IMR-90 (cell line): ENCODE results near the gene C1QTNF5. TPM values are rescaled to one million over a fixed set of nuclear protein-coding genes. Genes with fewer than 3 reads are reported as not detected.

Experiments used
- ATAC-seq: fragments of 200-7000 bp; cut with Tn5 transposase; 2 replicates; pipeline ENCODE4 v1.9.1; 2020; ENCODE audit warnings: low read depth, mild to moderate bottlenecking, moderate library complexity
- BruUV-seq: library from RNA; stranded (reverse); fragments of 400-500 nt; replicated peaks from 2 replicates; lab custom pipeline; 2021; lab: Mats Ljungman, UMichigan
- CTCF ChIA-PET: fragments of 300-600 bp; formaldehyde crosslinking; extraction: SDS; loops from one replicate; lab custom pipeline; 2021; ENCODE audit warnings: antibody characterized with exemption; lab: Yijun Ruan, JAX
- POLR2A ChIA-PET: fragments of 300-600 bp; sonication (Branson Sonifier 250); formaldehyde crosslinking; loops from one replicate; lab custom pipeline; 2022; ENCODE audit warnings: antibody characterized with exemption; ENCODE audit not compliant: unreplicated experiment; lab: Charles Lee
- DNase-seq: peaks from one replicate; pipeline ENCODE4 v3.0.0; 2013
- H2AFZ ChIP-seq: replicated peaks from 2 replicates; pipeline ENCODE3; 2013; ENCODE audit warnings: low read length, mild to moderate bottlenecking; ENCODE audit not compliant: poor library complexity
- H2AK5ac ChIP-seq: 2 replicates; pipeline ENCODE4 v1.6.1; 2013; ENCODE audit warnings: low read depth, low read length, inconsistent platforms
- H2AK9ac ChIP-seq: replicated peaks from 2 replicates; pipeline ENCODE3; 2013; ENCODE audit warnings: mild to moderate bottlenecking, low read depth, low read length, moderate library complexity; ENCODE audit not compliant: poor library complexity
- H2BK120ac ChIP-seq: 2 replicates; pipeline ENCODE4 v1.6.1; 2013; ENCODE audit warnings: low read depth, low read length, inconsistent platforms
- H2BK15ac ChIP-seq: 3 replicates; pipeline ENCODE4 v1.6.1; 2013; ENCODE audit warnings: low read depth, low read length, inconsistent platforms
- H2BK20ac ChIP-seq: 2 replicates; pipeline ENCODE4 v1.6.1; 2013; ENCODE audit warnings: low read depth, mild to moderate bottlenecking, inconsistent platforms, low read length, moderate library complexity
- H2BK5ac ChIP-seq: 2 replicates; pipeline ENCODE4 v1.6.1; 2013; ENCODE audit warnings: mild to moderate bottlenecking, low read depth, low read length, inconsistent platforms; ENCODE audit not compliant: poor library complexity, severe bottlenecking
- H3K14ac ChIP-seq: replicated peaks from 2 replicates; pipeline ENCODE4 v1.6.1; 2013; ENCODE audit warnings: low read depth, low read length, inconsistent platforms
- H3K18ac ChIP-seq: 2 replicates; pipeline ENCODE4 v1.6.1; 2013; ENCODE audit warnings: low read depth, low read length, control low read depth
- H3K23ac ChIP-seq: 2 replicates; pipeline ENCODE4 v1.6.1; 2013; ENCODE audit warnings: low read depth, low read length, inconsistent platforms
- H3K27ac ChIP-seq: 2 replicates; pipeline ENCODE4 v1.5.1; 2013; ENCODE audit warnings: mild to moderate bottlenecking, control low read depth, low read length; ENCODE audit not compliant: insufficient read depth
- H3K27me3 ChIP-seq: 2 replicates; pipeline ENCODE4 v1.6.1; 2013; ENCODE audit warnings: low read length; ENCODE audit not compliant: control insufficient read depth, insufficient read depth
- H3K36me3 ChIP-seq: 2 replicates; pipeline ENCODE4 v1.6.1; 2013; ENCODE audit warnings: low read length, mixed read lengths; ENCODE audit not compliant: control insufficient read depth, insufficient read depth
- H3K4ac ChIP-seq: 2 replicates; pipeline ENCODE4 v1.6.1; 2013; ENCODE audit warnings: low read depth, low read length, inconsistent platforms
- H3K4me1 ChIP-seq: 2 replicates; pipeline ENCODE4 v1.6.1; 2013; ENCODE audit warnings: low read length, mixed read lengths; ENCODE audit not compliant: control insufficient read depth, insufficient read depth
- H3K4me2 ChIP-seq: 2 replicates; pipeline ENCODE4 v1.6.1; 2013; ENCODE audit warnings: low read depth, mild to moderate bottlenecking, control low read depth, low read length, moderate library complexity
- H3K4me3 ChIP-seq: 2 replicates; pipeline ENCODE4 v1.5.1; 2013; ENCODE audit warnings: low read depth, mild to moderate bottlenecking, control low read depth, low read length, moderate library complexity; ENCODE audit not compliant: insufficient read depth
- H3K56ac ChIP-seq: 2 replicates; pipeline ENCODE4 v1.6.1; 2013; ENCODE audit warnings: low read length, inconsistent platforms; ENCODE audit not compliant: insufficient read depth; ENCODE audit errors: extremely low read depth
- H3K79me1 ChIP-seq, 2 experiments: 2 replicates each; pipeline ENCODE4 v1.6.1; 2013; ENCODE audit warnings: low read length in 2 of 2, inconsistent platforms in 1 of 2, low read depth in 1 of 2
- H3K9ac ChIP-seq: 2 replicates; pipeline ENCODE4 v1.6.1; 2013; ENCODE audit warnings: low read depth, low read length, control low read depth
- H3K9me1 ChIP-seq: 2 replicates; pipeline ENCODE4 v1.6.1; 2013; ENCODE audit warnings: low read length, inconsistent platforms; ENCODE audit not compliant: insufficient read depth
- H3K9me3 ChIP-seq: 2 replicates; pipeline ENCODE4 v1.6.1; 2013; ENCODE audit warnings: low read length; ENCODE audit not compliant: control insufficient read depth, insufficient read depth
- H4K20me1 ChIP-seq: 2 replicates; pipeline ENCODE4 v1.6.1; 2013; ENCODE audit warnings: low read length, inconsistent platforms; ENCODE audit not compliant: insufficient read depth
- H4K5ac ChIP-seq: 2 replicates; pipeline ENCODE4 v1.6.1; 2013; ENCODE audit warnings: mild to moderate bottlenecking, low read depth, low read length, control low read depth
- H4K8ac ChIP-seq, 2 experiments: 2 replicates each; pipeline ENCODE4 v1.6.1; 2013; ENCODE audit warnings: low read depth in 2 of 2, low read length in 2 of 2, control low read depth in 1 of 2, inconsistent platforms in 1 of 2
- H4K91ac ChIP-seq: 2 replicates; pipeline ENCODE4 v1.6.1; 2013; ENCODE audit warnings: low read depth, low read length, inconsistent platforms; ENCODE audit not compliant: insufficient read depth
- BHLHE40 ChIP-seq: fragments of 150-350 bp; IDR thresholded peaks from 2 replicates; pipeline ENCODE4 v1.6.1; 2016; ENCODE audit warnings: mild to moderate bottlenecking, low read depth, low read length
- CEBPB ChIP-seq: IDR thresholded peaks from 2 replicates; pipeline ENCODE4 v1.6.1; 2012; ENCODE audit warnings: low read depth, low read length, improper control_type of control experiment
- CHD1 ChIP-seq: IDR thresholded peaks from 2 replicates; pipeline ENCODE4 v1.6.1; 2012; ENCODE audit warnings: low read depth, low read length, improper control_type of control experiment
- MAFK ChIP-seq: IDR thresholded peaks from 2 replicates; pipeline ENCODE4 v1.6.1; 2012; ENCODE audit warnings: low read depth, low read length, improper control_type of control experiment
- MAZ ChIP-seq: IDR thresholded peaks from 2 replicates; pipeline ENCODE4 v1.6.1; 2012; ENCODE audit warnings: low read depth, mild to moderate bottlenecking, low read length, improper control_type of control experiment, moderate library complexity, borderline replicate concordance
- MXI1 ChIP-seq: IDR thresholded peaks from 2 replicates; pipeline ENCODE4 v1.6.1; 2012; ENCODE audit warnings: low read depth, mild to moderate bottlenecking, low read length, moderate library complexity, borderline replicate concordance
- NFE2L2 ChIP-seq: fragments of 150-350 bp; IDR thresholded peaks from 2 replicates; pipeline ENCODE4 v1.6.1; 2016; ENCODE audit warnings: low read depth, mild to moderate bottlenecking, low read length
- POLR2A ChIP-seq: IDR thresholded peaks from 2 replicates; pipeline ENCODE4 v1.6.1; 2012; ENCODE audit warnings: mild to moderate bottlenecking, low read depth, low read length
- RAD21 ChIP-seq: IDR thresholded peaks from 2 replicates; pipeline ENCODE4 v1.6.1; 2012; ENCODE audit warnings: low read length, improper control_type of control experiment
- RCOR1 ChIP-seq: IDR thresholded peaks from 2 replicates; pipeline ENCODE4 v1.6.1; 2012; ENCODE audit warnings: mild to moderate bottlenecking, low read length, improper control_type of control experiment; ENCODE audit not compliant: insufficient replicate concordance
- RFX5 ChIP-seq: IDR thresholded peaks from 2 replicates; pipeline ENCODE4 v1.8.0; 2012; ENCODE audit warnings: low read depth, mild to moderate bottlenecking, low read length, moderate library complexity
- SMC3 ChIP-seq: fragments of 150-350 bp; IDR thresholded peaks from 2 replicates; pipeline ENCODE4 v1.6.1; 2016; ENCODE audit warnings: low read depth, mild to moderate bottlenecking, antibody characterized with exemption, low read length, moderate library complexity
- WGBS, 2 experiments: methylation state at CpG; one replicate each; pipeline versions ENCODE4 v1.1.5 to v1.1.7; 2013; ENCODE audit warnings: missing lambda C conversion rate in 2 of 2; ENCODE audit not compliant: insufficient read length in 1 of 2; ENCODE audit errors: extremely low coverage in 2 of 2; 5-methylcytosine and 5-hydroxymethylcytosine counted together
- dilution Hi-C: fragments of 300-500 bp; cut with HindIII; formaldehyde crosslinking; loops from one replicate; pipeline ENCODE4 v1.14.3; 2018; ENCODE audit warnings: low sequenced_read_pairs; ENCODE audit not compliant: unreplicated experiment
- in situ Hi-C: fragments of 300-500 bp; cut with MboI; formaldehyde crosslinking; loops from 3 replicates; pipeline ENCODE4 v1.14.3; 2019; ENCODE audit warnings: low sequenced_read_pairs, inconsistent platforms, mixed read lengths
- intact Hi-C: fragments of 100-400 bp; cut with micrococcal nuclease; formaldehyde crosslinking; loops from 2 replicates; pipeline ENCODE4 v1.10.0; 2022
- polyA plus RNA-seq, 3 experiments: library from polyadenylated mRNA; depleted of rRNA; stranded (reverse); fragments of >200 nt; gene quantifications; 2 replicates each; pipeline ENCODE4 v1.2.3, GENCODE V29; 2012; ENCODE audit warnings: low replicate concordance in 1 of 3
- total RNA-seq: library from RNA; depleted of rRNA; stranded (reverse); fragments of >200 nt; gene quantifications from 2 replicates; pipeline ENCODE4 v1.2.3, GENCODE V29; 2012
- TF ChIP-seq, protein P1 (sequence below): conservative IDR thresholded peaks from 2 replicates; pipeline ENCODE4 v1.5.1; 2012; ENCODE audit warnings: mild to moderate bottlenecking, low read depth, low read length, improper control_type of control experiment
- TF ChIP-seq, protein P2 (sequence below): fragments of 150-350 bp; IDR thresholded peaks from 2 replicates; pipeline ENCODE4 v1.6.1; 2017; ENCODE audit warnings: mild to moderate bottlenecking, antibody characterized with exemption, low read length, low read depth
- TF ChIP-seq, protein P3 (sequence below): fragments of 150-350 bp; IDR thresholded peaks from 2 replicates; pipeline ENCODE4 v1.6.1; 2016; ENCODE audit warnings: low read depth, mild to moderate bottlenecking, low read length, moderate library complexity, borderline replicate concordance

The C1QTNF5 gene
- total and polyA plus RNA-seq, 2 of the 4 experiments (the other 2 are of a cell fraction) = 2.0 to 5.4 TPM

DNA sequence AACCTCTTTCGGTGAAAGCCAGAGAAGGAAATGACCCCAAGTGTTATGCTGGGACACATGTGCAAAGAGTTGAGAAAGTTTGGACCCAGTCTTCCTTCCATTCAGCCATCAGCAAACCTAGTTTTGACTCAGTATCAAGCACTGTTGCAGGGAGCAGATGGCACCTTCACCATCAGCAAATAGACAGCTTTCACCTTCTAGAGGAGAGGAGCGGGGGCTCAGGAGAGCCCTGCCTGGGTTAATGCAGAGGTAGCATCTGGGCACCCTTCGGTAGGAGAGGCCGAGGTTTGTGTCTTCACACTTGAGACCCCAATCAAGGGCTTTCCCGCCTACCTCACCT lies 22.0 kb upstream of the C1QTNF5 start:
- no peak overlapping the region for H2BK5ac ChIP-seq
- H3K27me3 ChIP-seq = no peaks in the 10 kb centered on the region
- TF ChIP-seq, protein P1, sequence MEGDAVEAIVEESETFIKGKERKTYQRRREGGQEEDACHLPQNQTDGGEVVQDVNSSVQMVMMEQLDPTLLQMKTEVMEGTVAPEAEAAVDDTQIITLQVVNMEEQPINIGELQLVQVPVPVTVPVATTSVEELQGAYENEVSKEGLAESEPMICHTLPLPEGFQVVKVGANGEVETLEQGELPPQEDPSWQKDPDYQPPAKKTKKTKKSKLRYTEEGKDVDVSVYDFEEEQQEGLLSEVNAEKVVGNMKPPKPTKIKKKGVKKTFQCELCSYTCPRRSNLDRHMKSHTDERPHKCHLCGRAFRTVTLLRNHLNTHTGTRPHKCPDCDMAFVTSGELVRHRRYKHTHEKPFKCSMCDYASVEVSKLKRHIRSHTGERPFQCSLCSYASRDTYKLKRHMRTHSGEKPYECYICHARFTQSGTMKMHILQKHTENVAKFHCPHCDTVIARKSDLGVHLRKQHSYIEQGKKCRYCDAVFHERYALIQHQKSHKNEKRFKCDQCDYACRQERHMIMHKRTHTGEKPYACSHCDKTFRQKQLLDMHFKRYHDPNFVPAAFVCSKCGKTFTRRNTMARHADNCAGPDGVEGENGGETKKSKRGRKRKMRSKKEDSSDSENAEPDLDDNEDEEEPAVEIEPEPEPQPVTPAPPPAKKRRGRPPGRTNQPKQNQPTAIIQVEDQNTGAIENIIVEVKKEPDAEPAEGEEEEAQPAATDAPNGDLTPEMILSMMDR = no peak
- TF ChIP-seq SMC3 (no peak), CHD1 (no peak), BHLHE40 (no peak), MAFK (no peak), MXI1 (no peak), MAZ (no peak), RFX5 (no peak), POLR2A (no peak), RAD21 (no peak), RCOR1 (no peak), NFE2L2 (no peak), CEBPB (no peak)
- TF ChIP-seq, protein P2, sequence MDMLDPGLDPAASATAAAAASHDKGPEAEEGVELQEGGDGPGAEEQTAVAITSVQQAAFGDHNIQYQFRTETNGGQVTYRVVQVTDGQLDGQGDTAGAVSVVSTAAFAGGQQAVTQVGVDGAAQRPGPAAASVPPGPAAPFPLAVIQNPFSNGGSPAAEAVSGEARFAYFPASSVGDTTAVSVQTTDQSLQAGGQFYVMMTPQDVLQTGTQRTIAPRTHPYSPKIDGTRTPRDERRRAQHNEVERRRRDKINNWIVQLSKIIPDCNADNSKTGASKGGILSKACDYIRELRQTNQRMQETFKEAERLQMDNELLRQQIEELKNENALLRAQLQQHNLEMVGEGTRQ = no peak
- TF ChIP-seq, protein P3, sequence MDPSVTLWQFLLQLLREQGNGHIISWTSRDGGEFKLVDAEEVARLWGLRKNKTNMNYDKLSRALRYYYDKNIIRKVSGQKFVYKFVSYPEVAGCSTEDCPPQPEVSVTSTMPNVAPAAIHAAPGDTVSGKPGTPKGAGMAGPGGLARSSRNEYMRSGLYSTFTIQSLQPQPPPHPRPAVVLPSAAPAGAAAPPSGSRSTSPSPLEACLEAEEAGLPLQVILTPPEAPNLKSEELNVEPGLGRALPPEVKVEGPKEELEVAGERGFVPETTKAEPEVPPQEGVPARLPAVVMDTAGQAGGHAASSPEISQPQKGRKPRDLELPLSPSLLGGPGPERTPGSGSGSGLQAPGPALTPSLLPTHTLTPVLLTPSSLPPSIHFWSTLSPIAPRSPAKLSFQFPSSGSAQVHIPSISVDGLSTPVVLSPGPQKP = no peak
- no peak overlapping the region for H2BK20ac ChIP-seq
- no peak for ATAC-seq
- H3K18ac ChIP-seq = no peak overlapping the region
- H3K4ac ChIP-seq = no peak overlapping the region
- H3K4me3 ChIP-seq = no peak overlapping the region
- no peak overlapping the region; the same call in 1 of the 2 replicates for H3K23ac ChIP-seq
- peaks cover 31% of the 10 kb centered on the region for H3K9me1 ChIP-seq
- no peak overlapping the region for H3K4me2 ChIP-seq
- DNase-seq = no peak
- H2BK120ac ChIP-seq = peak overlapping the region; percentile 2; the same call in 1 of the 2 replicates
- ChIA-PET POLR2A (no interaction called here), CTCF (no interaction called here)
- no peak overlapping the region for H4K5ac ChIP-seq
- peaks cover 12% of the 10 kb centered on the region for H4K20me1 ChIP-seq
- H3K9me3 ChIP-seq = no peaks in the 10 kb centered on the region
- 96% methylated on average over 3 of the region's 5 CpGs; no CpG with 5 or more reads in 1 of the 2 experiments for WGBS, 2 experiments
- no peak overlapping the region; the same call in 1 of the 2 replicates for H4K91ac ChIP-seq
- H3K27ac ChIP-seq = no peak overlapping the region
- H3K56ac ChIP-seq = no peak overlapping the region
- H3K79me1 ChIP-seq = peaks cover 0 to 9% of the 10 kb centered on the region in 2 experiments; a peak in 1 of 4 replicates
- in situ Hi-C loops (loop anchor here (25.0 kb wide), 1 partner anchor 750 kb away; no protein-coding TSS in a partner anchor), intact Hi-C loops (loop anchor here (10.0 kb wide), 1 partner anchor 362 kb away; the partner anchor contains the start of gene NECTIN1), dilution Hi-C loops (no loop called here)
- H3K36me3 ChIP-seq = no peaks in the 10 kb centered on the region
- H4K8ac ChIP-seq = no peak overlapping the region
- no TSS peak for BruUV-seq
- no peak overlapping the region for H2AFZ ChIP-seq
- H3K9ac ChIP-seq = no peak overlapping the region
- H2AK9ac ChIP-seq = peak overlapping the region; percentile 38
- no peak overlapping the region for H2BK15ac ChIP-seq
- 0 out of 2 replicates have a peak overlapping the region, but pooled peaks have one; percentile 15 for H3K14ac ChIP-seq
- H3K4me1 ChIP-seq = peaks cover 24% of the 10 kb centered on the region
- no peak overlapping the region for H2AK5ac ChIP-seq
